GM12878 (cell line): ENCODE data around the gene CHAMP1. TPM values are rescaled to one million over a fixed set of nuclear protein-coding genes. Genes with fewer than 3 reads are reported as not detected.
A peak's percentile ranks its signal among the peaks of the same experiment; 100 is the strongest.

Experiments
- ATAC-seq: fragments of 200-7000 bp; cut with Tn5 transposase; 3 replicates; pipeline ENCODE4 v1.9.1; 2020; ENCODE audit warnings: mild to moderate bottlenecking, moderate library complexity
- BruUV-seq: library from RNA; stranded (reverse); fragments of 400-500 nt; replicated peaks from 2 replicates; lab custom pipeline; 2021; lab: Mats Ljungman, UMichigan
- CTCF ChIA-PET: fragments of 300-600 bp; sonication (Branson Sonifier 250); formaldehyde crosslinking; extraction: SDS; loops from one replicate; lab custom pipeline; 2021; ENCODE audit warnings: inconsistent platforms; lab: Yijun Ruan, JAX
- POLR2A ChIA-PET: fragments of 350-600 bp; formaldehyde crosslinking; extraction: SDS; loops from one replicate; lab custom pipeline; 2021; ENCODE audit warnings: inconsistent platforms; lab: Charles Lee
- RAD21 ChIA-PET: fragments of 300-600 bp; sonication (Branson Sonifier 250); formaldehyde crosslinking; loops from one replicate; lab custom pipeline; 2023; ENCODE audit warnings: antibody characterized with exemption; ENCODE audit not compliant: unreplicated experiment; lab: Charles Lee
- SMC1A ChIA-PET: fragments of 300-600 bp; sonication (Branson Sonifier 250); formaldehyde crosslinking; loops from one replicate; lab custom pipeline; 2023; ENCODE audit not compliant: unreplicated experiment, uncharacterized antibody; lab: Charles Lee
- DNase-seq: peaks from one replicate; pipeline ENCODE4 v3.0.0-alpha.2; 2011; ENCODE audit warnings: low read depth, low spot score
- FAIRE-seq: peaks from 3 replicates; lab custom pipeline; 2011; peaks lifted over from hg19 to GRCh38; lab: Jason Lieb, UNC
- H2AFZ ChIP-seq: 2 replicates; pipeline ENCODE4 v1.6.0; 2011; ENCODE audit warnings: low read depth, low read length, control low read depth; ENCODE audit not compliant: control insufficient read depth
- H3K27ac ChIP-seq: 2 replicates; pipeline ENCODE4 v1.5.1; 2011; ENCODE audit warnings: control low read depth; ENCODE audit not compliant: control insufficient read depth, insufficient read depth
- H3K27me3 ChIP-seq, 2 experiments: replicated peaks in 1 of 2; 2 replicates each; pipeline versions ENCODE4 v1.6.0 to v1.6.1; 2011; ENCODE audit warnings: low read length in 1 of 2; ENCODE audit not compliant: control insufficient read depth in 2 of 2, insufficient read depth in 2 of 2
- H3K36me3 ChIP-seq, 2 experiments: 2 replicates each; pipeline ENCODE4 v1.5.1; 2011; ENCODE audit warnings: low read length in 1 of 2; ENCODE audit not compliant: control insufficient read depth in 2 of 2, insufficient read depth in 2 of 2
- H3K4me1 ChIP-seq: 2 replicates; pipeline ENCODE4 v1.6.1; 2011; ENCODE audit warnings: mild to moderate bottlenecking, low read length, moderate library complexity, mixed read lengths; ENCODE audit not compliant: control insufficient read depth, insufficient read depth
- H3K4me2 ChIP-seq: 2 replicates; pipeline ENCODE4 v1.6.0; 2011; ENCODE audit warnings: control low read depth; ENCODE audit not compliant: control insufficient read depth, insufficient read depth
- H3K4me3 ChIP-seq: fragments of 200-600 bp; sonication (generic); 2 replicates; pipeline ENCODE4 v1.5.1; 2016
- H3K79me2 ChIP-seq: 2 replicates; pipeline ENCODE4 v1.6.0; 2011; ENCODE audit warnings: low read length; ENCODE audit not compliant: control insufficient read depth, insufficient read depth
- H3K9ac ChIP-seq: 2 replicates; pipeline ENCODE4 v1.8.0; 2011; ENCODE audit warnings: low read length, control low read depth, mixed read lengths; ENCODE audit not compliant: control insufficient read depth, insufficient read depth
- H3K9me3 ChIP-seq: replicated peaks from 3 replicates; pipeline ENCODE4 v1.5.1; 2011; ENCODE audit warnings: mild to moderate bottlenecking, low read length; ENCODE audit not compliant: control insufficient read depth, insufficient read depth
- H4K20me1 ChIP-seq: 2 replicates; pipeline ENCODE4 v1.6.0; 2011; ENCODE audit not compliant: control insufficient read depth, insufficient read depth
- EP300 ChIP-seq, 2 experiments: fragments of 150-350 bp in 1 of 2; IDR thresholded peaks; 2 replicates each; pipeline ENCODE4 v1.6.1; 2011 to 2012; ENCODE audit warnings: low read depth in 2 of 2, low read length in 2 of 2, borderline replicate concordance in 1 of 2, improper control_type of control experiment in 1 of 2, inconsistent platforms in 1 of 2; ENCODE audit not compliant: control insufficient read depth in 1 of 2
- IRF5 ChIP-seq: fragments of 450-650 bp; IDR thresholded peaks from 2 replicates; pipeline ENCODE4 v1.6.1; 2017; ENCODE audit warnings: borderline replicate concordance
- RCOR1 ChIP-seq: conservative IDR thresholded peaks from 2 replicates; pipeline ENCODE4 v1.6.1; 2012; ENCODE audit warnings: low read depth, low read length, improper control_type of control experiment
- SMAD1 ChIP-seq: fragments of 450-650 bp; IDR thresholded peaks from 2 replicates; pipeline ENCODE4 v1.6.1; 2018; ENCODE audit warnings: mild to moderate bottlenecking, low read depth; ENCODE audit not compliant: partially characterized antibody
- WGBS: methylation state at CpG from one replicate; pipeline ENCODE4 v1.1.6; 2016; ENCODE audit warnings: low lambda C conversion rate; ENCODE audit not compliant: insufficient replicate concordance, insufficient coverage; ENCODE audit errors: missing lambda C conversion rate; 5-methylcytosine and 5-hydroxymethylcytosine counted together
- in situ Hi-C: fragments of 300-500 bp; cut with MboI; formaldehyde crosslinking; loops from 9 replicates; pipeline ENCODE4 v1.14.3; 2018; ENCODE audit warnings: mixed read lengths
- intact Hi-C: fragments of 100-400 bp; cut with micrococcal nuclease; formaldehyde crosslinking; loops from one replicate; pipeline ENCODE4 v1.14.2; 2022; ENCODE audit not compliant: unreplicated experiment
- polyA plus RNA-seq, 11 experiments: library from polyadenylated mRNA; depleted of rRNA in 4 of 11; unstranded in 6 of 11; stranded (reverse) in 5 of 11; fragments of >200 nt; fragmentation: Nextera tagmentation in 4 of 11; fragmentation: Illumina TruSeq in 1 of 11; extraction: Ambion mirVana in 4 of 11; extraction: Trizol in 1 of 11; gene quantifications; 1 replicate in 1 of 11; 2 replicates in 10 of 11; pipeline versions ENCODE4 v1.2.1 to v1.2.3, GENCODE V29; 2011 to 2016; ENCODE audit warnings: inconsistent platforms in 2 of 11, missing spikeins in 2 of 11, low read depth in 1 of 11
- total RNA-seq, 4 experiments: library from RNA; depleted of rRNA in 3 of 4; stranded (reverse); fragments of >200 nt in 3 of 4; fragmentation: Illumina TruSeq in 1 of 4; extraction: Trizol in 1 of 4; gene quantifications; 2 replicates each; pipeline versions ENCODE4 v1.2.1 to v1.2.3, GENCODE V29; 2013 to 2021

CHAMP1 gene
- total and polyA plus RNA-seq, 10 of the 15 experiments (the other 5 are each of a cell fraction or from before 2014, with no cell fraction given), result 1.1 to 54.8 (median 23.9) TPM

- ChIA-PET POLR2A (interaction anchor here (0.9 kb wide), 1 partner anchor 35 kb away, joined by 3 read pairs; no protein-coding TSS in a partner anchor), RAD21 (no interaction called here), CTCF (interaction anchor here (1.1 kb wide), 1 partner anchor 57 kb away, joined by 4 read pairs; no protein-coding TSS in a partner anchor), SMC1A (interaction anchor here (1.0 to 1.8 kb wide), 4 partner anchors 28 to 57 kb away, joined by 3 to 5 read pairs (median 4); no protein-coding TSS in a partner anchor)
- FAIRE-seq (no peak), DNase-seq (no peak), ATAC-seq (no peak)
- H3K4me1 ChIP-seq, result peaks cover 6% of the 10 kb centered on the region
- H3K9me3 ChIP-seq, result no peaks in the 10 kb centered on the region
- no peaks in the 10 kb centered on the region for H4K20me1 ChIP-seq
- in situ Hi-C loops (no loop called here), intact Hi-C loops (no loop called here)
- H3K4me3 ChIP-seq, result peak overlapping the region; percentile 39; the same call in 1 of the 2 replicates
- H3K27me3 ChIP-seq, result no peaks in the 10 kb centered on the region
- WGBS, result 100% methylated on average over 3 of the region's 3 CpGs
- no peak for TF ChIP-seq EP300 (IDR thresholded peaks at IDR 0.05; ENCODE audit: borderline replicate concordance in 1 of 2, control insufficient read depth in 1 of 2, low read depth in 2 of 2, low read length in 2 of 2)
- TF ChIP-seq RCOR1, result no peak
- TF ChIP-seq SMAD1, result no peak
- H3K9ac ChIP-seq, result no peak overlapping the region
- no TSS peak for BruUV-seq
- peaks cover 29% of the 10 kb centered on the region for H3K79me2 ChIP-seq
- no peak overlapping the region for H3K27ac ChIP-seq
- H3K4me2 ChIP-seq, result peak overlapping the region; percentile 66
- H3K36me3 ChIP-seq, result peaks cover 4 to 11% of the 10 kb centered on the region in 2 experiments
- H2AFZ ChIP-seq, result no peak overlapping the region
Measured at GRCh38 chr13:114283576-114283975, 30.7 kb upstream of the CHAMP1 start.

GRCh38 chr13:114284680-114285079 is 29.6 kb upstream of the CHAMP1 start:
- no TSS peak for BruUV-seq

More at GRCh38 chr13:114284680-114285079, 29.6 kb upstream of the CHAMP1 start:
- no peak overlapping the region; the same call in 1 of the 2 replicates for H3K4me2 ChIP-seq
- no peak overlapping the region for H3K27ac ChIP-seq
- H3K9ac ChIP-seq, result no peak overlapping the region
- H3K27me3 ChIP-seq, result no peaks in the 10 kb centered on the region
- ChIA-PET RAD21 (no interaction called here), POLR2A (no interaction called here), CTCF (no interaction called here), SMC1A (interaction anchor here (1.3 to 1.8 kb wide), 2 partner anchors 28 to 33 kb away, joined by 5 read pairs; no protein-coding TSS in a partner anchor)
- FAIRE-seq (no peak), DNase-seq (no peak), ATAC-seq (no peak)
- no peak overlapping the region for H3K4me3 ChIP-seq
- intact Hi-C loops, result no loop called here
- no peak overlapping the region for H2AFZ ChIP-seq
- in situ Hi-C loops, result no loop called here
- peaks cover 29% of the 10 kb centered on the region for H3K79me2 ChIP-seq
- peaks cover 4 to 9% of the 10 kb centered on the region in 2 experiments for H3K36me3 ChIP-seq
- H3K9me3 ChIP-seq, result no peaks in the 10 kb centered on the region
- TF ChIP-seq EP300 (IDR thresholded peaks at IDR 0.05; ENCODE audit: borderline replicate concordance in 1 of 2, control insufficient read depth in 1 of 2, low read depth in 2 of 2, low read length in 2 of 2) (no peak), IRF5 (no peak), RCOR1 (no peak)
- H3K4me1 ChIP-seq, result peaks cover 6% of the 10 kb centered on the region
- no peaks in the 10 kb centered on the region for H4K20me1 ChIP-seq
- 98% methylated on average over 8 of the region's 8 CpGs for WGBS
